Stimulated activated CD8-positive, alpha-beta memory T cell treated with anti-CD3 and anti-CD28 coated beads, Interleukin-7, amount 100 ng/mL, for 4 hours (primary cell): ENCODE data around the gene RABGAP1.

Experiments
- DNase-seq, 2 donors: peaks; one replicate each; pipeline ENCODE4 v3.0.0-alpha.2; 2020; ENCODE audit warnings: low read depth in 2 of 2

The RABGAP1 gene

DNA sequence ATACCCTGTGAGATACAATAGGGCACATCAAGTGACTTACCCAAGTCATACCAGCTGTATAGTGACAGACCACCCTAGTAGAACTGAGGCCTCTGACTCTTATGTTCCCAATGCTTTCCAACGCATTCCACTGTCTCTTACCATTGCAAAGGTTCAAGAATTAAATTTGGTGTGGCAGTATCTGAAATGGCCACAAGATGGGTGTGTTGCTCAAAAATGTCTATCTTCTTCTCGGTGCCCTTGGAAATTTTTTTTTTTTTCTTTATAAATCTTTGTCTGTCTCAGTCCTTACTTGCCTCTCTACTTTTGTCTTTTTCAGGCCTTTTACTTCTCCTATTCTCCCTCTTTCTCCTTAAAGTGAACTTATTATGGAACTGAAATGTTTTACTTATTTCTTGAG is 141.0 kb downstream of the RABGAP1 start:
- no peak for DNase-seq

DNA sequence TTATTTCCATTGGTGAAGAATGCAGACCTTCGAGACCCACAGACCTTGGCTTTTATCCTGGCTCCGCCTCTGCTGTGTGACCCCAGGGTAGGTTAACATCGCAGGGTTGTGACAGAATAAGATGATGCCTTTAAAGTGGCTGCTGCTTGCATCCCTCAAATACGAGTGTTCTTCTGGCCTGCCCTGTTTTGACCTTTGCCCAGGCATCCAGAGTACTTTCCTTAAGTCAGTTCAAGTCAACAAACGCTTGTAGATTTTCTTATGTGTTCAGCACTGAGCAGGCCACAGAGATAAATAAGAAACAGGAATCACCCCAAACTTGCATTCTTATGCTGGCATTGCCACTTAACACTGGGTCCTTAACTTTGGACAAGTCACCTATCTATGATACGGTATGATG is 142.9 kb downstream of the RABGAP1 start:
- DNase-seq = no peak

DNA sequence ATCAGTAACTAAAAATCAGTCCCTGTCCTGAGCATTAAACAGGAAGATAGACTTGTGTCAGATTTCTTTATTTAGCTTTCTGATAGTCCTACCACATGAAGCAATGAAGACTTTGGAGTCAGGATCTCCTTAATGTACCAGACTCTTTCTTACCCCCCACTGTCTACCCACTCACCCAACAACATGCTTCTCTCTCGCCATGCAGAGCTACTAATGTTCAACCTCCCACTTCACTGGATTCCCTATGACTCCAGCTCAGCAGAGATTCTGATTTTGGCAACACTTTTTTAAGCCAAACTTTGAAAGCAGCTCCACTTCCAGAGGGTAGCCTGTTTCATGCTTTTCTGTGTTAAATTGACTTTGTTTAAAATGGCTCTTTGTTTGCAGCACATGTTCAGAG is 143.4 kb downstream of the RABGAP1 start:
- DNase-seq = no peak

DNA sequence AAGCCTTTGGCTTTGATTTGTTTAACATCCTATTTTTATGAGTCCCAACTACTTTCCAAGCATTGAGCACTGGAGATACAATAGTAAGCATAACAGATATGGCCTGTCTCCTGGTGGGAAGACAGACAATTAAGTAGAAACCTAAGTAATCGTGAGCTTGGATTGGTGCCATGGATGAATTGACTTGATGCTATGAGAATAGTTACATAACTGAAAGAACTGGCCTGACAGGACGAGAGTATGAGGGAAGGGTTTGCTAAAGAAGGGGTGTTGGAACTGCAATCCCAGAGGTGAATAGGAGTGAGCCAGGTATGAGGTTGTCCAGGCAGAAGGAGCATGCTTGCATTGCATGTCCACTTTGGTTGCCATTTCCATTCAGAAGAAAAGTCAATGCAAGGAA is 145.1 kb downstream of the RABGAP1 start:
- DNase-seq = no peak

DNA sequence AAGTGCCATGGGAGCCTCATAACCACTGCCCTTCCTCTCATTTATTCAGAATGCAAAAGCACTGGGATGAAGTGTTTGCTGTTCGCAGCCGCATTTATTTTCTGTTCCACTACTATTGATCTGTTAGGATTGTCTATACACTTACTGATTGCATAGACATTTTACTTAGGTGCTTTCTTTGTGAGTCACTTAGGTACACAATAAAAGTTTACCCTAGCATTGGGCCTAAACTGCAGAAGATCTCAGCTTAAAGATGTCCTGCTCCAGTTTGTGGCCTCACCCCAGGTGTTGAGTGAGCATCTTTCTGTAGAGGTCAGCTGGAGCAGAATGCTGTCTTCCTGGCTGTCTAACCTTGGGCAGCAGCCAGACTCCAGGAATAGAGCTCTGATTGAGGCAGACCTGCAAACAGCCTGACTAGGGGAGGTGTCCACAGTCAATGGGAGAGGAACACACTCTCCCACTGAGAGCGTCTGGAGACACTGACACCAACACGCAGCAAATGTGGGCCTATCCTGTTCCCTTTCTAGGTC is 146.6 kb downstream of the RABGAP1 start:
- no peak for DNase-seq

DNA sequence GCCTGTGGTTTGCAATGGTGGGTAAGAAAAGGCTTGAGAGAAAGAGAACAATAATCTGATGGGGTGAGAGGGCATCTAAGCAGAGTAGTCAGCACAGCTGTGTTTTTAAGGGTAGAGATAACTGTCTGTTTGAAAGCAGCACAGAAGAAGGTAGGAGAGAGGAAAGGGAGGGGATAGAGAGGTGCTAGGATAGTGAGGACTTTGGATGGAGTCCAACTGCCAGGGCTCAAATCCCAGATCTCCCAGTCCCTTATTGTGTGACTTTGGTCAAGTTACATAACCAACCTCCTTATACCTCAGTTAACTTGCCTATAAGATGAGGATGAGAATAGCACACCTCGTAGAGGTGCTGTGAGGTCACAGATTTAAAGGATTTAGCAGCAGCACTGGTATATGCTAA is 148.2 kb downstream of the RABGAP1 start:
- no peak for DNase-seq

DNA sequence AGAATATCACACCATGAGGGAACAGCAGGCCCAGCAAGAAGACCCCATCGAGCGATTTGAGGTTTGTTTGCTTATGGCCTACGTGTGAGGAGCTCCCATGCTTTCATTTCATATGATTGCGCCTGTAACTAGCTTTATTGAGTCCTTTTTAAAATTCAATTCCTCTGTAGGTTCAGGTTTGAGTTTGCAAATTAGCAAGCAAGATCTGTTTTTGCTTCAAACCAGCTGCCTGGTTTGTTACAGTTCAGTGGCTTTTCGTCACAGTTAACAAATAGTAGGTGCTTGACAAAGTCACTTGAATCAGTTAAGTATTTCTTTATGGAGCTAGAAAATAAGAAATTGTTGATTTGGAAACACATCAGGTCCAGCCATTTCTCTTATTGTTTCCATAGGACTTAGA is 149.0 kb downstream of the RABGAP1 start:
- DNase-seq = no peak

DNA sequence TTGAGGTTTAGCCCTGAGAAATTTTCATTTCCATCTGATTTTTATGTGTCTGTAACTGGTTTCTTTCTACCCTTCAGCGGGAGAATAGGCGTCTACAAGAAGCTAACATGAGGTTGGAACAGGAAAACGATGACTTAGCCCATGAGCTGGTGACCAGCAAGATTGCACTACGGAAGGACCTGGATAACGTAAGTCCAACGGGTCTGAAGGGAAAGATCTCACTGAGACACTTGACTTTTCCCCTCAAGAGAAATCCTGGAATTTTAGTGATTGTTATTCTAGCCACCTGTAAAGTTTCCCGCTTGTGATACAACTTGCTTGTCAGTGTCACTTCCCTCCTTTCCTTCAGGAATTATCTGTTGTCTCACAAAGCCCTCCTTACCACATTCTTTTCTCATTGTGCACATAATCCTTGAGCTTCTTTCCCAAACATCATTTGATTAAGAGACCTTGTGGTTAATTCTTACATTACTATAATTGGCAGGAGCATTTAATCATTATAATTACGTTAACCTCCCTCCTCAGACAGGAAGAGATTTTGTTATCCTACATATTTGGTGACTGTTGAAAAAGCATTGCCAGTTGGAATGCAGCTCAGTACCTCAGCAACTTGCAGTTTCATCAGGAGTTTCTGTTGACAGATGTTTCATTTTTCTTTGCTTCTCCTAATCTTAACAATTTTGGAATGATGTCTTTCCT is 149.5 kb downstream of the RABGAP1 start:
- no peak for DNase-seq

DNA sequence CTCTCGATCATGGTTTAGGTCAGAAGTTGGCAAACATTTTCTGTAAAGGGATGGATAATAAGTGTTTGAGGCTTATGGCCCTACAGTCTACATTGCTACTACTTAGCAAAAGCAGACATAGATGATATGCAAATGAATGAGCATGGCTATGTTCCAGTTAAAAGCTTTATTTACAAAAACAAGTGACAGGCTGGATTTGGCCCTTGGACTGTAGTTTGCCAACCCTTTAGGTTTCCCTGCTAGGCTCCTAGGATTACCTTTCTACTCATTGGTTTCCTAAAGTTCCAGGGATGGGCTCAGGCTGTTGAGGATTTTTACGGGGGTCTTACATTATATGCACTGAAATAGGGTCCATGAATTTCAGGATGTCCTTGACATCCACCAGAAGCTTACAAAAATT is 150.1 kb downstream of the RABGAP1 start:
- DNase-seq = no peak

DNA sequence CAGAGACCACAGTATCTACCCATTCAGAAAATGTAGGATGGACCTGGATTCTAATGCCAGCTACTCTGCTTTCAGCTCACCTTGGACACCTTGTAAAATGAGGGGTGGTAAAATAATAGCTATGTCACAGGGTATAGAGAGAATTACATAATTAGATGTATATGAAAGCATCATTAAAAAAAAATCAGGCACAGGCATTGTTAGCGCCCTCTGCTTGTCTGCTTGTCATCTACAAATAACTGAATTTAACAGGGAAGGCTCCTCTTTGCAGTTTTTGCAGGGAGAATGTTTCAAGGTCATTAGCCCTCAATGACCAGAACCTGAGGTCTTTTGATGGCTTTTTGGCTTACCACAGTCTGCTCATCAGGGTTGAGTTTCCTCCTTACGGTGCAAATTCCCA is 150.6 kb downstream of the RABGAP1 start:
- DNase-seq = no peak

DNA sequence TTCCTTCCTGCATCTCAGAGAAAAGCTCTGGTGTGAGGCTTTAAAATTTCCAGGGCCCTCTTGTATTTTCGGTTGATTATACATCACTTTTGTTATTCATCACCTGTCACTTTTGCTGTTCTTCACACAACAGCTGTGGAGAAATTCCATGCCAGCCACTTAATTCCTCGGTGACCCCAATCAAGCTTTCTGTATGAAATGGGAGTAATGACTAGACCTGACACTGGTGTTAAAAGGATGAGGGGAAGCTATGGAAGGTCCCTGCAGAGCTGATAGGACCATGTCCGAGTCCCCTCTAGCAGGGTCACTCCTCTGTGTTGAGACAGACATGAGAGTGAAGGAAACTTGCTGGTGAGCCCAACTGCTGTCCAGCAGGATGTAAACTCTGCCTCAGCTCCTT is 152.3 kb downstream of the RABGAP1 start:
- no peak for DNase-seq

DNA sequence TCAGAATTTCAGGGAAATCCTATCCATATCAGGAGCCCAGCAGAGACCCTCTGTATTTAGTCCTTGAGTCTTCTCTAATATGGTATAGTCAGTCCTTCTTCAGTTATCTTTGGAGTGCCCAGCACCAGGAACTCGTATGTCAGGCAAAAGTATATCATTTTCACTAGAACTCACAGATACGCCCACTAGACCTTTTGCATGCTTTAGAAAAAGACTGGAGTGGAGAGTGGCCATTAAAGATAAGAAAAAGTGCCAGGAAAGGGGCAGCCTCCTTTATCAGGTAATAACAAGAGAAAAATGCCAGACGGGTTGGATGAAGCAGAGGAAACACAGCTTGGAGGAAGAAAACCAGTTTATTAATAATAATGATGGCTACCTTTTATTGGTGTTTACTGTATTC is 156.2 kb downstream of the RABGAP1 start:
- DNase-seq = no peak

DNA sequence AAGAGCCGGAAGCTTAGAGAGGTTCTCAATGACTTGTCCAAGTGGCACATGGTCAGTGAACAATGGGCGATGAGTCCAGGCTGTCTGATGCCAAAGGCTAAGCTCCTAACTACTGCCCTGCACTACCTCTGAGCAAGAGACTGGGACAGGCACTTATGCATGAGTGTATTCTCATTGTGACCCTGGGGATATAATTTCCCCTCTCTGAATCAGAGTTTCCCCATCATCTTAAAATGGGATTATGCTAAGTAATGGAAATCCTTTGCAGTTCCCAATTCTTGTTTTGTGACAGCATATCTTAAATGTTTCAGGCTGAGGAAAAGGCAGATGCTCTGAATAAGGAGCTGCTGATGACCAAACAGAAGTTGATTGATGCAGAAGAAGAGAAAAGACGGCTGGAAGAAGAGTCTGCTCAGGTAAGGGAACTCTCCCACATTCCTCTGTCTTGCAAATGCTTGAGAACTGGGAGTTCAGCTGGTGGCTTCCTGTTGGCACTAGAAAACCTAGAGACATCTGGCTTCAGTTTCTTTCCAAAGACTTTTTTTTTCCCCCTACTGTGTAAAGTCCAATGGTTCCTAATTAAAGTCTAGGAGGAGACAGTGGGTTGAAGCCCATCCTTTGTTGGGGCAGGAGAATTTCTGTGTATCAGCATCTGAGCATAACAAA is 156.7 kb downstream of the RABGAP1 start:
- no peak for DNase-seq

DNA sequence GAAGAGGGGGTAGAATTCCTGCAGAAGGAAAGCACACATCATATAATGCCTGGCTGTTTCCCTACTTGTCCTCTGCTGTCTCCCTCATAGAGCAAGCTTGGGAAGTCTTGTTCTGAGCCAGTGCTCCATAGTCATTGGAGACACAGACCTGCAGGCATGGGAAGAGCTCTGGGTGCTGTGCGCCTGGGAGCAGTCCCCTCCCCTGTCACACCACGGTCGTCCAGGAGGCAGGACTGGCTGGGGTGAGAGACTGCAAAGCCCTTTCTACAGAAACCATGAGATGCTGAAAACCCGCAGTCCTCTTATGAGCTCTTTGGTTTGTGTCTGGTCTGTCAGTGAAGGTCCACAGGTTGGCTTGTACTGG is 157.3 kb downstream of the RABGAP1 start:
- no peak for DNase-seq

DNA sequence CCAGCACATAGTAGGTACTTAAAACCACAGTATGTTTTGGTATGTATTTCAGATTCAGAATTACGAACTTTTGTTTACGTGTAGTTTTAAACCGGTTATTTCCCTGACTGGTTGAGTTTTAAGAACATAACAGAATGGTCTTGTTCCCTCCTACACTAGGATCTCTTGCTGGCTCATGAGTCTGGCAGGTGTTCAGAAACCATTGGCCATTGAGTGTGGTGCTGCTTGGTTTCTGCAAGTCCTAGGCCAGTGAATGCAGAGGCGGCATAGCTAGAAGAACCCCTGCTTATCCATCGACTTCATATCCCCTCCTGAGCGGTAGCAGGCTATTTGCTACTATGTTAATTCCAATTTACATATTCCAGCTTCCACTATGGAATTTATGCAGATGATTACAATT is 158.2 kb downstream of the RABGAP1 start:
- no peak for DNase-seq

DNA sequence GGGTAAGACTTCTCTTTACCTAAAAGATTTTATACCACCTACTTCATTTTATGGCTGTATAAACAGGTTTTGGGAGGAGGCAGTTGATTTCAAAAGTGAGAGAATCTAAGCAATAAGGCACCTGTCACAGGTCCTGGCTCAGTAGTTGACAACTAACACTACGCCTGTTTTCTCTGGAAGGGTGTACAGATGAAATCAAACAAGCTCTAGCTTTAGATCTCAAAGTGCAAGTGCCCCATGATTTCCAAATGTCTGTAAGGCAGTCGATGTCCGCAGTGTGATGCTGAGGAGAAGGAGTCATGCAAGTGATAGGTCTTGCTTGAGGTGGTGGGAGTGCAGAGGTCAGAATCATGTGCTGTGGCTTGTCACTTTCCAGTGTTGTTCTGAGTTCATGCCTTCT is 158.7 kb downstream of the RABGAP1 start:
- DNase-seq = no peak

DNA sequence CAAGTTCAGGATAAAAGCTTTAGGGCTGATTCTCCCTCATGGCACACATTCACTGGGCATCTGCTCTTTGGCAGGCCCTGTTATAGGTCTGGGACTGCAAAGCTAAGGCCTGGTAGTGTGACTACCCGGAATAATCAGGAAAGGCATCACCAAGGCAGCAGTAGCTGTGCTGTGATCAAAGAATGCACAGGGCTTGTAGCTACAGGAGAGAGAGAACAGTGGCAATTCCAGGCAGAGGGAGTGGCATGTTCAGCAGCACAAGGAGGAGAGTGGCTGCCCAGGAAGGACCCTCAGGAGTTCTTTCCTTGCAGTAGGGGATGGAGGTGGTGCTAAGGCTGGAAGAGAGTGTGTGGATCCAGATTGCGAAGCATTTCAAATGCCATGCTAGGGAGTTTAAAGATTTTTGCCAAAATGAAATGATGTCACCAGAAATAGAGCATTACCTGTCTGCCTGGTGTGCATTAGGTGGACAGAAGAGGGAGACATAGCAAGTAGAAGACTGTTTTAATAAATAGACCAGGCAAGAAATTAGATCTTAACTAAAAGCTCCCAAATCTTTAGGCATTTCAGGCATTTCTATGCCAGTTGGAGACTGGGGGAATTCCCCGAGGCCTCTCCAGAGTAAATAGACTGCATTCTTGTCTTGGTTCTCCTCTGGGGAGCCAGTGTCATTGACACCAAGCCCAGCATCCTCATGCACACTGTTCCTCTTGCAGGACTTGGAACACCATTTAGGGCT is 161.7 kb downstream of the RABGAP1 start:
- no peak for DNase-seq

DNA sequence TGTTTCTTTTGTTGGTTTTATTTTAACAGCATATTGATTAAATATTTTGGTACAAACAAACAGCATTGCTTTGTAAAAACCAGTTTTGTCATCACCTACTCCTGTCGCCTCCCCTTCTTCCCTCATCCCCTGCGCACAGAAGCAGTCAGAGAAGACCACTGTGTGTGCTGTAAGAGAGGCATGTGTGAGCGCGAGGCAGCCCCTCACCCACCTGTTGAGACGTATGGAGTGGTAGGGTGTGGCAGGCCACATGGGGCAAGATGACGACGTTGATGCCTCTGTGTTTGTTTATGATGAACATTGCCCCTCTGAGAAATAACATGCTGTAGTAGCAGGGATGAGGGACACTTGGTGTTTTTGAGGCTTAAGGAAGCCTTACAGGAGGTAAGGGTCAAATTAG is 164.0 kb downstream of the RABGAP1 start:
- no peak for DNase-seq

DNA sequence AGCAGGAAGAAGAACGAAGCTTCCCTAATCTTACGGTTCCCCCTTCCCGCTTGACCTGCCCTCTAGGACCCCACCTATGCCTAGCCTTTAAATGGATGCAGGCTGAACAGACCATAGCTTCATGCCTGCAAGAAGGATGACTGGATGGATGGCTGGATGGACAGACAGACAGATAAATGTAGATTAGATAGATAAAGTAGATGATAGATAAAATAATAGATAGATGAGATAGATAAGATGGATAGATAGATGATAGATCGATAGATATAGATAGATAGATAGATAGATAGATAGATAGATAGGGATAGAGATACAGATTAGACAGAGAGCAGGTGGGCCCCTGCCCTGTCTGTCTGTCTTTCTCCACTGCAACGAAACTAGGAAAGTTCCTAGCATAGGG is 164.7 kb downstream of the RABGAP1 start:
- no peak for DNase-seq

DNA sequence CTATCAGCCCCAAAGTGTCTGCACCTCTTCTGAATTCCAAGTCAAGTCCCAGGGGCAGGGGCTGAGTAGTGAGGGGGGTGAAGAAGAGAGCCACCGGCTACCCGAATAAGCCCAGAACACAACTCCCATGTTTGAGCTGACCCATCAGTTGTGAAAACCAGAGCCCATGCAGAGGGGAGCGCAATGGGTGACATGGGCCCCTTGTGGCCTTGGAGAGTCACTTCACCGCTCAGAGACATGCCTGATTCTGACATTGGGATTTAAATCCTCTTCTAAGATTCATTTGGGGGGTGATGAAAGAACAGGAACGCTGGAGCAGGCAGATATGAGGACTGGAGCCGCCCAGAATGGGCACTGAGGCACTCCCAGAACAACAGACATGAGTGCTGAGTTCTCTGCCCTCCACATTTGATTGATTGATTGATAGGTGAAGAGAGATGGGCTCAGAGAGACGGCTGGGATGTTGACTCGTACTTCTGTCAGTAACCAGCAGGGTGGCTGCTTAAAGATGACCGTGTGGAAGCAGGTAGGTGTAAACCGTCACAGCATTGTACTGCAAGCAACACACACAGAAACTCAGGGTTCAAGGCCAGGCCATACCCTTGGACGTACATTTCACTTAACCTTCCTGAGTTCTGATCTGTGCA is 166.9 kb downstream of the RABGAP1 start:
- no peak for DNase-seq

DNA sequence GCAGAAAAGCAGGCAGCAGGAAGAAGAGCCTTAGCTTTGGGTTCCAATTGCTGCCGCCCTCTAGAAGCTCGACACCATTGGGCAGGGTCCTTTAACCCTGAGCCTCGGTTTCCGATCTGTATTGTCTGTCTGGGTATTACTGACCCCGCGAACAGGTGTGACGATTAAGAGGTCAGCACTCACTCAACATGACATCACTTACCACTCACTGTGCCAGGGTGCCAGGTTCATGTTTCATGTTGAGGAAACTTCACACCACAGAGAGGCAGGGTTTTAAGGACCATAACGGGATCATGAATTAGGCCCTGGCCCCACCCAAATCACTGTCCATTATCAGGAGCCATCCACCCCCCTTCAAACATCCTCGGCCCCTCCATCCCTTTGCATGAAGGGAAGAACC is 168.2 kb downstream of the RABGAP1 start:
- DNase-seq = no peak

DNA sequence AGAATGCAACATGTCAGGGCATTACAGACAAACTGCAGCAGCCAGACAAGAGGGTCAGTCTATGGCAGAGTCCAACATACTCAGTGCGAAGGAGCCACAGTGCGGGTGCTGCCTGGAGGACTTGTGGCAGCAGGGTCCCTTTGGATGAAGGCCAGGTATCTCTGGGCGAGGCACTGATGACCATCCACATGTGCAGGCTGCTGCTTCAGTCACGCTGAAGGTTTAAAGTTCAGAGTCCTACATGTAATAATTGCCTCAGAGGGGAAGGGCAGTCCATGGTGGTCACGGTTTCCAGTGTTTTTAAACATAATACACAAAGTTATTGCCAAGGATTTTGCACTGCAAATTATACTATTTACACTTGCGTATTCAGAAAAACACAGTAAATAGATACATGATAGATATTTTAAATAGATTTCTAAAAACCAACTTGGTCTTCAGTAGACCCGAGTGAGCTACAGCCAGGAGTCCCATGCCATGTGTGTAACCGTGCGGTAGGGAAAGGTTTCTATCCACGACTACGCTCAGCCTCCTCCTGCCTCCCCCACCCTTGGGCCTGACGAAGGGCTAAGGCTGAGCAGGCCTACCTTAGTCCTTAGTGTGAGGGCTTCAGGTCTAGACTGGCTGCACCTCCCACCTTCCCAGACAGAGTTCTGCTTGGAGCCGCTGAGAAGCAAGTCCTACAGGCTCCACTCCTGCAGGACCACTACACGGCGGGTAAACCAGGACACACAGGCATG is 168.9 kb downstream of the RABGAP1 start:
- DNase-seq = no peak
